ENCODE results near the gene FAM25G.
"Not testable (repeated sequence)": the region's sequence is repeated elsewhere in the genome, so short reads cannot be mapped to it uniquely, and the experiment has no call there.

DNA sequence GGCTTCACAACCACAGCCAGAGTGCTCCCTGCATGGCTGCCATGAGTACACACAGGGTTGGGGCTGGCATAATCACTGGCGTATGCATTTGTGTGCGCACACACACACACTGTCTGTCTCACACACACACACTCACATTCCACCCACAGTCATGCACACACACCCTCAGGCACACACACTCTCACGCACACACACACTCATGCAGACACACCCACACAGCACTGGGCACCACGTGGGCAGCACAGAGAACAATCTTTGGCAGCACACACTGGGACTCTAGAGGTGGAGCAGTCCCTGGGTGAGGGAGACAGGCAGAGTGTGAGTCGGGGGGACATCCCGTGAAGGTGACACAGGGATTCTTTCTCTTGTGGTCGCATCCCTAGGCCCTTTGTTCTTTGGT, 18.0 kb downstream of the FAM25G start:
- TF ChIP-seq, protein P1, sequence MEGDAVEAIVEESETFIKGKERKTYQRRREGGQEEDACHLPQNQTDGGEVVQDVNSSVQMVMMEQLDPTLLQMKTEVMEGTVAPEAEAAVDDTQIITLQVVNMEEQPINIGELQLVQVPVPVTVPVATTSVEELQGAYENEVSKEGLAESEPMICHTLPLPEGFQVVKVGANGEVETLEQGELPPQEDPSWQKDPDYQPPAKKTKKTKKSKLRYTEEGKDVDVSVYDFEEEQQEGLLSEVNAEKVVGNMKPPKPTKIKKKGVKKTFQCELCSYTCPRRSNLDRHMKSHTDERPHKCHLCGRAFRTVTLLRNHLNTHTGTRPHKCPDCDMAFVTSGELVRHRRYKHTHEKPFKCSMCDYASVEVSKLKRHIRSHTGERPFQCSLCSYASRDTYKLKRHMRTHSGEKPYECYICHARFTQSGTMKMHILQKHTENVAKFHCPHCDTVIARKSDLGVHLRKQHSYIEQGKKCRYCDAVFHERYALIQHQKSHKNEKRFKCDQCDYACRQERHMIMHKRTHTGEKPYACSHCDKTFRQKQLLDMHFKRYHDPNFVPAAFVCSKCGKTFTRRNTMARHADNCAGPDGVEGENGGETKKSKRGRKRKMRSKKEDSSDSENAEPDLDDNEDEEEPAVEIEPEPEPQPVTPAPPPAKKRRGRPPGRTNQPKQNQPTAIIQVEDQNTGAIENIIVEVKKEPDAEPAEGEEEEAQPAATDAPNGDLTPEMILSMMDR (IDR thresholded peaks at IDR 0.05; ENCODE audit: insufficient read depth, low read length, poor library complexity, severe bottlenecking), result not testable (repeated sequence)
- TF ChIP-seq EZH2phosphoT487 (conservative IDR thresholded peaks at IDR 0.05; ENCODE audit: low read length), result not testable (repeated sequence)
